ENCODE data around the gene C1orf210.

The C1orf210 gene

DNA sequence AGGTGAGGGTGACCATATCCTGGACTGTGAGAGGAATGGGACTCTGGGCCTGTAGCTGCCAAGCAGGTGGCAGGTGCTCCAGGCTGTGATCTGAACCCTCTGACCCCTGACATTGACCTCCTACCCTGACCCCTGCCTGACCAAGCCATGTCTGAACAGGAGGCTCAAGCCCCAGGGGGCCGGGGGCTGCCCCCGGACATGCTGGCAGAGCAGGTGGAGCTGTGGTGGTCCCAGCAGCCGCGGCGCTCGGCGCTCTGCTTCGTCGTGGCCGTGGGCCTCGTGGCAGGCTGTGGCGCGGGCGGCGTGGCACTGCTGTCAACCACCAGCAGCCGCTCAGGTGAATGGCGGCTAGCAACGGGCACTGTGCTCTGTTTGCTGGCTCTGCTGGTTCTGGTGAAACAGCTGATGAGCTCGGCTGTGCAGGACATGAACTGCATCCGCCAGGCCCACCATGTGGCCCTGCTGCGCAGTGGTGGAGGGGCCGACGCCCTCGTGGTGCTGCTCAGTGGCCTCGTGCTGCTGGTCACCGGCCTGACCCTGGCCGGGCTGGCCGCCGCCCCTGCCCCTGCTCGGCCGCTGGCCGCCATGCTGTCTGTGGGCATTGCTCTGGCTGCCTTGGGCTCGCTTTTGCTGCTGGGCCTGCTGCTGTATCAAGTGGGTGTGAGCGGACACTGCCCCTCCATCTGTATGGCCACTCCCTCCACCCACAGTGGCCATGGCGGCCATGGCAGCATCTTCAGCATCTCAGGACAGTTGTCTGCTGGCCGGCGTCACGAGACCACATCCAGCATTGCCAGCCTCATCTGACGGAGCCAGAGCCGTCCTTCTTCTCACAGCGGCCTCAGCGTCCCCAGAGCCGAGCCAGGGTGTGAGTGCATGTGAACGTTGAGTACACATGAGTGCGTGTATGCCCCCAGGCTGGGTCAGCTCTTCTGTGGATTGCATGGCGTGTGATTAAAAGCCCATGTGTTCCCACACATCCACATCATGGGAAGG, 12.5 kb downstream of the C1orf210 start:
- DNase-seq, result no peak

DNA sequence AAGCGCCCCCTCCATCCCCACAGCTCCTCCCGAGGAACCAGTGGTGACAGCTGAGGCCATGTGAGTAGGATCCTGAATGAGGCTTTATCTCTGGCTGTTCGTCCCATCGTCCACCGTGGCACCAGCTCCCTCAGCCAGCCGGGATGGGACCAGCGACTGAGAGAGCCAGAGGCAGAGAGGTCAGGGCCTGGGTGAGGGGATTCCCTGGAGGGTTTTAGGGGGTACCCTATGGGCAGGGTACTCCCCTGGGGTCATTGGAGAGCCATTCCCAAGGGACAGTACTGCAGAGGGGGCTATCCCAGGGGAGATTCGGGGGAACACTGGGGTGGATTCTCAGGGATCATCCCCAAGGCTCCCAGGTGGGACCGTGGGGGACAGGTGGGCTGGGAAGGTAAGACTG, 13.2 kb downstream of the C1orf210 start:
- no peak for DNase-seq

DNA sequence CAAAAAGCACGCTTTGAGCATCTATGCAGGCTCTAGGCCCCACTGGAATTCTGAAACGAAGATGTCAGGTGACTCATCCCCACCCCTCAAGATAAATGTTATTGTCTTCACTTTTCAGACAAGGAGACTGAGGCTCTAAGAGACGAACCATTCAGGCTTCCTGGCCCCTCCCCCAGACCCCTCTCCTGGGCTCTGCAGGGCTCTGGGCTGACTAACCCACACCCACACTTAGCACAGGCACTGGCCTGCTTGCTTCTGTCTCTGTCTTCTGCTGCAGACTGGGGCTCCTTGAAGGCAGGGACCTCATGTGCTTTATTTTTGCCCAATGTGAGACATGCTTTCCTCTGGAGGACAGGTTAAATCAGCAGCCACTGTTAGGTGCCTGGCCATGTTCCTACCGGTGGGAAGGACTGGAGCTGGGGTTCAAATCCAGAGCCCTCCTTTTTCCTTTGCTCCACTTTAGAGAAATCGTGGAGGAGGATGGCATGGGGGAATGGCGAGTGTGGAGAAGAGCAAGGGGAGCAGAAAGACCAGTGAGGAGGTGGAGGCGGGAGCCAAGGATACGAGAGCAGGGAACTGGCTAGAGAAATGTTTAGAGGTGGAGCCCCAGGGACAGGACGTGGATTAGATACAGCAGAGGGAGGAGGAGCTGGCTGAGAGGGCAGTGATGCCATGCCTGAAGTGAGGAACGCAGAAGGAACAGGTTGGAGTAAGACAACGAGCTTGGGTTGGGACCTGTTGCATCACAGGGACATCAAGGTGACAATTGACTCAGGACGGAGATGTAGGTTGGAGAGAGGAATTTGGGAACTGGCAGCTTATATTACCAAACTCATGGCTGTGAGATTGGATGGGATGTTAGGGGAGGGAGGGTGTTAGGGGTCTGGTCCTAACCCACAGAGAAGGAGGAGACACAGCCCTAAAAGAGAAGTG, 13.9 kb downstream of the C1orf210 start:
- no peak for DNase-seq

DNA sequence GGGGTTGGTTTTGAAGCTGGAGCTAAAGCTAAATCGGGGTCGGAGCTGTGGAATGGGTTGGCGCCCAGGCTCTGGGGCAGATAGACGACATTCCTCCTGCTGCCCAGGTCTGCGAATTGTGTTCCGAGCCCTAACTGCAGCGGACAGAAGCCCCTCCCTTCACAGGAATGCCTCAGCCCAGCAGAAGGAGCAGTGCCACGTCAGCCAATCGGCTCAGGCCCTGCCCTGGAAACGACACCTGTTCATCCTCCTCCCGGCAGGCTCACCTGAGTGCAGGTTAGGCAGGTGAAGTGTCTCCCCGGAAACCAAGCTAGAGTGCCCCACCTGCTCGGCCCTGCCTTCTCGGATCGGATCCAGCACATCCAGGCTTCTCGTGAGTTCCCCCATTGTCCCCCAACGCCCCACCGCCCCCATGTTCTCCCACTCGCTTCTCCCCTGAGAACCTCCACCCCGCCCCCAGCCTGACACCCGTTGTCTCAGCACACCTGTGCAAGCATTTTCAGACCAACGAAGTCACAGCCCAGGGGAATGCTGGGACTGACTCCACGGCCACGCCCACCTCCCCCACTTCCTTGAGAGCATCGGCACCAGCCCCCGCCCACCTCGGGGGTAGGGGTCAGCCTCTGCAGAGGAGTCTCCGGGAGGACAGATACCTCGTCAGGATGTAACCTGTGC, 14.8 kb downstream of the C1orf210 start:
- no peak for DNase-seq

DNA sequence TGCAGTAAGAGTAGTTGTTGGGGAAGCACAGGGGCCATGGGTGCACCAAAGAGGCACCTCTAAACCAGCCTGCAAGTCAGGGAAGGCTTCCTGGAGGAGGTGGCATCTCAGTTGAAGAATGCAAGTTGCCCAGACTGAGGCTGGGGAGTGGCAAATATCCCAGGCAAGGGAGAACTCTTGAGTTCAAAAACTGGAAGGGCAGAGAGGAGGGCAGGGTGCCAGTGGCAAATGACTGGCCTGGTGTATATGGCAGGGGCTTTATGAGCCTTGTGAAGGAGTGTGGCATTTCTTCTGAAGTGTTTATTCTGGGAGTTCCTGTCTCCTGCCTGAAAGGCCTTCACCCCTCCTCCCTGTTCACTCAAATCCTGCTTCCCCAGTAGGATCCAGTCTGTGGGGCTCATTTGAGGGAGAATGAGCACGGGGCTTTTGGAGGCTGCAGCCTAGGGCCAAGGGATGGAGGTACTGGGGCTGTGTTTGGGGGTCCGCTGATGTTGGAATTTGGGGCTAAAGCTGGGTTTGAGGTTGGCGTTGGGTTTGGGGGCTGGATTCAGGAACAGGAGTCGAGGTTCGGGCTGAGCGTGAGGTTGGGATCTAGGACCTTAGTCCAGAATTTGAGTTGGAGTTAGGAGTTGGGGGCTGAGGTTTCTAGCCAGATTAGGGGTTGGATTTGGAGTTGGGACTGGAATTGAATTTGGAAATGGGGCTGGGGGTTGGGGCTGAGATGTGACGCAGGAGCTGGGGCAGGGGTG, 15.6 kb downstream of the C1orf210 start, which contains the start of gene TMEM125:
Gene TMEM125 (plus strand): TSS at position 357 of the 749 bp plus-strand sequence. CDS start 2,740 bp downstream, outside the sequence.
- no peak for DNase-seq

DNA sequence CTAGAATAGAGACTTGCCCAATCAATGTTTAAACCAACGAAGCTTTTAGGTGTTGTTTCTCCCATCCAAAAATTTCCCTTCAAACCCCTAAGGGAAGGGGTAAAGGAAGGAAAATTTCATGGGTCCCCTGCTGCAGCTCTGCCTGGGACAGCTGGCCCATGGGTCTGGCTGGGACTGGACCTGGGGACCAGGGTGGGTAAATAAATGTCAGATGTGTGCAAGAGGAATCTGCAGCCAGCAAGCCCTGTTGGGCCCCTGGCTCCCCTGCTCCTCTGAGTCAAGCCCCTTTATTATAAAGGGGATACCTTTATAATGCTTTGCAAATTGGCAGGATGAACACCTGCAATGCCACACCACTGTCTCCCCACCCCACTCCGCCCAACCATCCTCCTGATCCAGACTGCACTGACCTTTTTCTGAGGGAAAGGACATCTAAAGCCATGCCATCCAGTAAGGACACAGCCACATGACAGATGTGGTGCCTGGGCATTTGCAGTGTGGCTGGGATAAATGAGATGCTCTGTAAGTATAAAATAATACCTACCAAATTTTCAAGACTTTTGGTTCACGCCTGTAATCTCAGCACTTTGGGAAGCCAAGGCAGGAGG, 17.5 kb downstream of the C1orf210 start:
- no peak for DNase-seq

DNA sequence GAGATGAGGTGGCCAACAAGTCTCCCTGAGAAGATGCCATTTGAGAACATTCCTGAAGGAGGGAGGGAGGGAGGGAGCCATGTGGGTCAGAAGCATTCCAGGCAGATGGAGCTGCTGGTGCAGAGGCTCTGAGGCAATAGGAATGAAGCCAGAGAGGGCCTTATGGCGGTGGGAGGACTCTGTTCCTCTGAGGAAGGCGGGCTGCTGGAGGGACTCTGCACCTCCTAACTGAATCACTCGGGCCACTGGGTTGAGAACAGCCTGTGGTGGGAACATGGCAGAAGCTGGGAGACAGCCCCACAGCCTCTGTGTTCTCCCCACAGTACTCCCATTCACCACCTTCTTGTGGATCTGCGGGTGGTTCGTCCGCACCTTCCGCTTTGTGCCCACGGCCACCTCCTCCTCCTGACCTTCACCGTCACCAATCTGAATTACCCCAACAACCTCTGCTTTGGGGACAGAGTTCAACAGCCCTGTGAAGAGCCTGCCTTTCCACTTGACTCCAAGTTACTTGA, 18.0 kb downstream of the C1orf210 start:
- DNase-seq, result no peak

DNA sequence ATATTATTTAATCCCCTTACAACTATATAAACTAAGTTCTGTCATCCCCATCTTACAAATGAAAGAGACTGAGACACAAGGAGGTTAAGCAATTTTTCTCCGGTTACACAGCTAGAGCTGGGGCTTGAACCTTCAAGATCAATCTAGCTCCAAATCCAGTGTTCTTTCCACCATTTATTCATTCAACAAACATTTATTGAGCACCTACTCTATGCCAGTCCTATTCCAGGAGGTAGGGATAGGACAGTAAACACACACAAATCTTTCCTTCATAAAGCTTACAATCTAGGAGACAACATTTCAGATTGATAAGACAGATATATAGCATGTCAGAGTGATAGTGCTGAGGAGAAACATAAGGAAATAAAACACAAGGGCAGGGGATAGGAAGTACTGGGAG, 18.5 kb downstream of the C1orf210 start:
- no peak for DNase-seq

DNA sequence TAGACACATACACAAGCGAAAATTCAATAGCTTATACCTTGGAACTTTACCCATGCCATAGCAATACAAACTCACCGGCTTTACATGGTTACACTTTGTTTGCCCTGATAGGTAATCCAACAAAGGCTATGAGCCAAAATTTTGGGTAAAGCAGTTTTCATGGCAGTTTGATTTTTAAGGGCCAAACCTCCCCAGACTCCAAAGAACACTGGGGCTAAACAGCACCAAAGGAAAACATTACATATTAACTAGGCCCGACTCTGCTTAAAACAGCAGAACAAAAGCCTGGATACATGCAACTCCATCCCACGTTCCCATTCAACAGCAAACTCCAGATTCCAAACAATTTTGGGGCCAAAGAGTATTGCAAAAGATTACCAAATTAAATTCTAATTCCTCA, 19.9 kb downstream of the C1orf210 start:
- no peak for DNase-seq

DNA sequence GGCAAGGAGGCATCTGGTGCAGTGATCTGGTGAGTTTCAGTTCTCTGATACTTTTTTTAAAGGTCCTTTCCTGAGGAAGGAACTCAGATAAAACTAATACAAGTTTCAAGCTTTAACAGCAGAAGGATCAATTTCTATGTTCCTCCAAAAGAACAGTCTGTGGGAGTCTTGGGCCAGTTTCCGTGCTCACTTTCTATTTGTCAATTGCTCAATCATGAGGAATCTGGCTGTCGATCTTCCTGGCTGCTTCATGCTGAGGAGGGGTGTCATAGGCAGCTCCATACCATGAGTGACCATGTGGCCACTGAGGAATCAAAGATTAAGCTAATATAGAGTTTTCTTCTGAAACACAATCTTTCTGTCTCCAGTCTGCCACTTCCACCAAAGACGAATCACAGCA, 27.0 kb downstream of the C1orf210 start:
- DNase-seq, result no peak

DNA sequence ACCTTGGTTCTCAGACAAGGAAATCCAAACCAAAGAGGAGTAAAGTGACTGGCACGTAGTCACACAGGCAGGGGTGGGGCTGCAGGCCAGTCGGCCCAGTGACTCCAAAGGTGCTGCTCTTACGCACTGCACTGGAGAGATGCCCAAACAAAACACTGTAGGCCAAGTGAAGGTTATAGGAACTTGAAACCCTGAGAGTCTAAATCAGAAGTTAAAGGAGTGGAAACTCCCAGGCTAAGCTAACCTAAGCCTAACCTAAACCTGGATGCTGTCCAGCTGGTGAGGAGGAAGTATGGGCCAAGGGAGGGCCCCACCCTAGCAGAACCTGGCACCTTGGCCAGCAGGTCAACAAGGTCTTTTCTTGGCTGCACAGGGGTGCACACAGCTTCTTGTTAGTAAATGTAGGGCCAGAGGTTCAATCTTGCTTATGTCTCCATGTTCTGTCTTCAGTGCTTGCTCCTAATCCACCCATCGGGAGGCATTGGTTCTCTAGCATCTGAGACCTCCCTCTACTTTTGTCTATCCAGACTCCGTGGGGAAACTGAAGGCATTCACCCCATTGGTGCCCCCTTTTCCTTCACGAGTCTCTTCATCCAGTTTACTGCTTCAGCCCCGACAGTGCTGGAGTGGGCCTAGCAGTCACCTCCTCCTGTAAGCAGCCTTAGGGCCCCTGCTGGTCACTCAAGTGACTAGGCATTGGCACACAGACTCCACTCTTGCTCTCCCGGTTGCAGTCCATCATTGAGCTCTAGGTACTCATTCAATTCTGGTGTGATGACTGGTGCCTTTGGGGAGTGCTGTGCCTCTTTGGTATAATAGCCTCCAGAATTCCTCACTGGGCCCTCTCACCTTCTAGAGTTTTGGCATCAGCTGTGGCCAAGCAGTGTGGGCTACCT, 28.5 kb downstream of the C1orf210 start:
- no peak for DNase-seq

DNA sequence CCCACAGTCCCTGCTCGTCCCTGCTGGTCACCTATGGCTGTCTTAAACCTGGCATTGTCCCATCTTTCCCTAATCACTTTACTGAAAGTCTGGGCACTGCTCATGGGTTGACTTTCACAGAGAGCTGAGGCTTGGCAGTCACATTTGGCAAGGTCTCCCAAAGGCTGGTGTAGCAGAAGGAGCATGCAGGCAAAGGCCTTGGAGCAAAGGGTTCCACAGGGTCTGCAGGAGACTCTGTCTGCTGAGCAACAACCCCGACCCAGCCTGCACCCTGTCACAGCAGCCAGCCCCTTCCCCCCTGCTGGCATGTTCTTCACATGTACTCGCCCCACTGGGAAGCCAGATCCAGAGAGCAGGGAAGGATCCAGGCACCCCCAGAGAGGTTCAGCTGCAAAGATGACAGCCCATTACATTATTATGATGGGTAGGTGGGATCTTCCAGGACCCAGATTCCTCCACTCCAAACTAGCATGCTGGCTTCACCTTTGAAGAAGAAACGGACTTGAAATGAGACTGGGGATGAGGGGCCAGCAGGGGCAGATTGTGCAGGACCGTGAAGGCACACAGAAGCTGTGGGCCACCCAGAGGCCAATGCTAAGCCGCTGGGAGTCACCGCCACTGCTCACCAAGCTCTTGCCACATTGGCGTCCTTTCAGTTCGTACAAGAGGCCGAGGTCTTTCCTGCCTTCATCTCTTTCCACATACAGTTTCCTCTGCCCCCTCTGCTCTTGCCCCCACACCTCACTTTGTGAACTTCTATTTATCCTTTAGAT, 29.8 kb downstream of the C1orf210 start:
- DNase-seq, result no peak

DNA sequence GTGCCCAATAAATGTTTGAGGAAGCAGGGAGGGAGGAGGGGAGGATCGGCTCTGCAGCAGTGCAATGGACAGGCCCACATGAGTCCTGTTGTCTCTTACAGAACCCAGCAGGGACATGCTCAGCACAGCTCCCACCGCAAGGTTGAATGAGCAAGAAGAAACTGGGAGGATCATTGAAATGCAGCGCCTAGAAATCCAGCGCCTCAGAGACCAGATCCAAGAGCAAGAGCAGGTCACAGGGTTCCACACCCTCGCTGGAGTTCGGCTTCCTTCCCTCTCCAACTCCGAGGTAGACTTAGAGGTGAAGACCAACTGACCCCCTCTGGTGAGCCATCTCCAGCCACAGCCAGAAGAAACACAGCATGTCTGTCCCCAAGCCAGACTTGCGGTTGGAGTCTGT, 31.5 kb downstream of the C1orf210 start:
- no peak for DNase-seq

DNA sequence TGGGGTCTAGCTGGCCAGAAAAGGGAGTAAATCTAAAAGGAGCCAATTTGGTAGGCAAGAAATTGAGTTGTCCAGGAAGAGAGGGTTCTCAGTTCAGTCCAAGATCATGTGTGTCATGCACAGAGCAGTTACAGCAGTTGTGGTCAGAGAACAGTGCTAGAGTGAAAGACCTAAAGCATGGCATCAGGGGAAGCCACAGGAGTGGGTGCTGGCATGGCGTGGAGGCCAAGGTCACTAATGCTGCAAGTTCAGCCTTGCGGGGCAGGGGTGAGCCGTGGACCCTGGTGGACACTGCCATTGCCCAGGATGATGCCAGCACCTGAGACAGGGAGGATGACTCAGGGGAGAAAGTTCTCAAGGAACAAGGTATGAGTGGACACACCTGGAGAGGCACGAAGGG, 32.2 kb downstream of the C1orf210 start:
- no peak for DNase-seq

DNA sequence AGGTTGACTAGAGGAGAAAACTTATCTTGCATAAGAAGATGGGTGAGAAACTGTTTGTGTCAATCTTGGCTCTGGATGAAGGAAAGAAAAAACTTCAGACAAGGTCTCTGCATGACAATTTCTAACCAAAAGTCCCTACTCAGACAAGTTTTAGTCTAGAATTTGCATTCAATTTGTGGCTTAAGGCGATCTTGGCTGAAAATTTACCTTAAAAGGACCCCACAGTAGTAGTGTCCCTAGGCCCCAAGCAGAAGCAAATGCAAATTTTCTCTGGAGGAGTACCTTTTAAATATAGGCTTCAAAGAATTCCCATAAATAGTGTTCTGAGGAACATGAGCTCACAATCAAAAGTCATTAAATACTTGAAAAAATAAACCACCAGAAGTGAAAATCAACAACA, 33.2 kb downstream of the C1orf210 start:
- no peak for DNase-seq

DNA sequence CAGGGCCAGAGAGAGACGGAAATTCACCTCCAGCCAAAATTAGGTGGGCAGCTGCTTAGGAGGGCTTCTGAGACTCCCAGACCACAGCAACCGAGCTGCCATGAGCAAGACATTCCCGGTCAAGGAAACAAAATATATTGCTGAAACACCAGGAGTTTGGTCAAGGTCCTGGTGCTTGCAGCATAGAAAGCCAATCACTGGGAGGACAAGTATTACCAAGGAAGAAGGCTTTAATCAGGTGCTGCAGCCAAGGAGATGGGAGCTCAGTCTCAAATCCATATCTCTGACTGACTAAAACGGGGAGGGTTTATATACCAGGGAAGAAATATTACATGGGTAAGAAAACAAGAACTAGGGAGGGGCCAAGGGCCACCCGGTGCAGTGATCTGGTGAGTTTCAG, 34.4 kb downstream of the C1orf210 start:
- no peak for DNase-seq

DNA sequence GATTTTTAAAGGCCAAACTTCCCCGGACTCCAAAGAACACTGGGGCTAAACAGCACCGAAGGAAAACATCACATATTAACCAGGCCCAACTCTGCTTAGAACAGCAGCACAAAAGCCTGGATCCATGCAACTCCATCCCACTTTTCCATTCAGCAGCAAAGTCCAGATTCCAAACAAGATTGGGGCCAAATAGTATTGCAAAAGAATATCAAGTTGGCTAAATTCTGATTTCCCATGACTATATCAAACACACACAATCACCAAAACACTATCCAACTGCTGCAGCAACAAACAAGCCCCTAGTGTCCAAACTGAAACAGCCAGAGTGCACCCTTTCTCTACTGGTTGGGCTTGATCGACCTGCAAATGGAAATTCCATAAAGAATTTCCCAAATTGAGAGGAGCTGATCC, 35.0 kb downstream of the C1orf210 start:
- no peak for DNase-seq

DNA sequence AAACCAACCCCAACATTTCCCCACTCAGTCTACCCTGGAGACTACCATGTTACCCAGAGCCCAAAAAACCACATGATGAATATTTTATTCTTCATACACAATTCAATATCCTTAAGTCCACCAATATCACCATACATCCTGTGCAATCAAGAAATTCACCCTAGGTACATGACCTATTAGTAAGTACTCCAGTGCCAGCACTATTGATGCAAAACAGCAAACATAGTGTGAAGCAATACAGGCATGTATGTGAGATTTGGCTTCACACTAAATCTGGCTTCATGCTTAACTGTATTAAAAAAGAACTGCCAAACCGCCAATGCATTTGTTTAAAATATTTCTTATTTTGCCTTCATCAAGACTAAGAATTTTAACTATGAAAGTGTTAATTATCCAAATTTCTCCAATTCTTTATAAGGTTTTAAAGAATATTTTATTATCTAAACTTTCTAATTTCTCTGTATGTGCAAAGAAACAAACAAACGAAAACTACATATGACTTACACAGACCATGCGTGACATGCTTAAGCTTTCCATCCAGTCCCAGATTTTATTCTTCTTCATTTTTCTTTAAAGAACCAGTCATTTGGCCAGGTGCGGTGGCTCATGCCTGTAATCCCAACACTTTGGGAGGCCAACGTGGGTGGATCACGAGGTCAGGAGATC, 38.0 kb downstream of the C1orf210 start:
- DNase-seq, result no peak
